Stomach (tissue), 4 donors: Measurements from ENCODE around the gene RHOXF2B.

ENCODE experiments used
- CTCF ChIP-seq, 7 experiments: fragments of 450-650 bp in 4 of 7; fragments of 200-600 bp in 3 of 7; sonication (generic) in 3 of 7; IDR thresholded peaks; one replicate each; pipeline ENCODE4 v1.5.1; 2016 to 2019; ENCODE audit warnings: antibody characterized with exemption in 7 of 7, control low read depth in 2 of 7, mild to moderate bottlenecking in 1 of 7
- EP300 ChIP-seq: sonication (generic); formaldehyde crosslinking; IDR thresholded peaks from one replicate; pipeline ENCODE4 v1.6.1; 2017; ENCODE audit warnings: antibody characterized with exemption
- POLR2A ChIP-seq, 4 donors: fragments of 450-650 bp; IDR thresholded peaks; one replicate each; pipeline ENCODE4 v1.6.1; 2016; ENCODE audit warnings: antibody characterized with exemption in 4 of 4, control low read depth in 2 of 4, mild to moderate bottlenecking in 1 of 4, moderate library complexity in 1 of 4
- POLR2AphosphoS5 ChIP-seq, 3 donors: sonication (generic); formaldehyde crosslinking; IDR thresholded peaks; one replicate each; pipeline ENCODE4 v1.6.1; 2016; ENCODE audit warnings: antibody characterized with exemption in 3 of 3

GRCh38 chrX:120115438-120115963, 38.0 kb upstream of the RHOXF2B start, which contains the start of gene RHOXF1:
- no peak for TF ChIP-seq CTCF (IDR thresholded peaks at IDR 0.05)
- no peak for TF ChIP-seq POLR2A (IDR thresholded peaks at IDR 0.05)
- TF ChIP-seq POLR2AphosphoS5 (IDR thresholded peaks at IDR 0.05) = no peak
- TF ChIP-seq EP300 = no peak
